ENCODE data around the gene UNK.

DNA sequence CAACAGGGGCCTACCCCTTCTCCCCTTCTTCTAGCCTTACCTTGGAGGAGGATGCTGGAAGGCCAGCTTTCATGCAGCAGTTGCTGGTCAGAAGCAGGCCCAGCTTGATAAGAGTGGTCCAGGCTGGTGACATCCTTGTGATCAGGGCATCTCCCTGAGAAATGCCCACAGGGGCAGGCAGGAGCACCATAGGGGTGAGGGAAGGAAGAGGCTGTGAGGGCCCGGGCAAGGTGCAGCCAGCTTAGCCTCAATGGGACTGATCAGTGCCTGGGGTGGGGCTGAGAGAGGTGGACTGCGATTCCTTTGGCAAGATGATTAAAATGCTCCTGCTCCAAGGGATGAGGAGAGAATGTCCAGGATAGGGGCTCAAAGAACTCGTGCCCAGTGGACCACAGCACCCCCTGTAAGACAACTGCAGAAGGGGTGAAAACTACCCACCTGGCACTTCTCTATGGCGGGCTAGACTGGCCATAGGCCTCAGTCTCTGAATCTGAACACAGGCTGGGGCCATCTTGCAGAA is 10.1 kb upstream of the UNK start:
- TF ChIP-seq, protein P1, sequence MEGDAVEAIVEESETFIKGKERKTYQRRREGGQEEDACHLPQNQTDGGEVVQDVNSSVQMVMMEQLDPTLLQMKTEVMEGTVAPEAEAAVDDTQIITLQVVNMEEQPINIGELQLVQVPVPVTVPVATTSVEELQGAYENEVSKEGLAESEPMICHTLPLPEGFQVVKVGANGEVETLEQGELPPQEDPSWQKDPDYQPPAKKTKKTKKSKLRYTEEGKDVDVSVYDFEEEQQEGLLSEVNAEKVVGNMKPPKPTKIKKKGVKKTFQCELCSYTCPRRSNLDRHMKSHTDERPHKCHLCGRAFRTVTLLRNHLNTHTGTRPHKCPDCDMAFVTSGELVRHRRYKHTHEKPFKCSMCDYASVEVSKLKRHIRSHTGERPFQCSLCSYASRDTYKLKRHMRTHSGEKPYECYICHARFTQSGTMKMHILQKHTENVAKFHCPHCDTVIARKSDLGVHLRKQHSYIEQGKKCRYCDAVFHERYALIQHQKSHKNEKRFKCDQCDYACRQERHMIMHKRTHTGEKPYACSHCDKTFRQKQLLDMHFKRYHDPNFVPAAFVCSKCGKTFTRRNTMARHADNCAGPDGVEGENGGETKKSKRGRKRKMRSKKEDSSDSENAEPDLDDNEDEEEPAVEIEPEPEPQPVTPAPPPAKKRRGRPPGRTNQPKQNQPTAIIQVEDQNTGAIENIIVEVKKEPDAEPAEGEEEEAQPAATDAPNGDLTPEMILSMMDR (IDR thresholded peaks at IDR 0.05; ENCODE audit: insufficient read depth, low read depth, low read length): no peak
- no peak for TF ChIP-seq EZH2 (IDR thresholded peaks at IDR 0.05; ENCODE audit: insufficient read depth, low read length)

Data from astrocyte (in vitro differentiated cells and primary cell).